IPS-20b (cell line): ENCODE measurements around the gene SEMA7A.
A peak's percentile ranks its signal among the peaks of the same experiment; 100 is the strongest.

ENCODE experiments used
- H3K27ac ChIP-seq: one replicate; pipeline ENCODE4 v1.5.1; 2013; ENCODE audit warnings: low read length
- H3K27me3 ChIP-seq: 2 replicates; pipeline ENCODE4 v1.6.1; 2013; ENCODE audit warnings: mild to moderate bottlenecking, low read length, inconsistent platforms; ENCODE audit not compliant: insufficient read depth
- H3K36me3 ChIP-seq: 2 replicates; pipeline ENCODE4 v1.6.1; 2013; ENCODE audit warnings: low read depth, mild to moderate bottlenecking, inconsistent platforms, low read length, moderate library complexity; ENCODE audit not compliant: insufficient read depth
- H3K4me1 ChIP-seq: 2 replicates; pipeline ENCODE4 v1.6.1; 2013; ENCODE audit warnings: mild to moderate bottlenecking, control low read depth, inconsistent platforms, low read length, moderate library complexity; ENCODE audit not compliant: insufficient read depth
- H3K4me3 ChIP-seq: 2 replicates; pipeline ENCODE4 v1.5.1; 2013; ENCODE audit warnings: mild to moderate bottlenecking, low read length, inconsistent platforms
- H3K9ac ChIP-seq: 2 replicates; pipeline ENCODE4 v1.6.1; 2013; ENCODE audit warnings: low read depth, mild to moderate bottlenecking, inconsistent platforms, low read length, moderate library complexity
- H3K9me3 ChIP-seq: 2 replicates; pipeline ENCODE4 v1.6.1; 2013; ENCODE audit warnings: mild to moderate bottlenecking, low read depth, low read length, inconsistent platforms; ENCODE audit not compliant: insufficient read depth

SEMA7A gene

DNA sequence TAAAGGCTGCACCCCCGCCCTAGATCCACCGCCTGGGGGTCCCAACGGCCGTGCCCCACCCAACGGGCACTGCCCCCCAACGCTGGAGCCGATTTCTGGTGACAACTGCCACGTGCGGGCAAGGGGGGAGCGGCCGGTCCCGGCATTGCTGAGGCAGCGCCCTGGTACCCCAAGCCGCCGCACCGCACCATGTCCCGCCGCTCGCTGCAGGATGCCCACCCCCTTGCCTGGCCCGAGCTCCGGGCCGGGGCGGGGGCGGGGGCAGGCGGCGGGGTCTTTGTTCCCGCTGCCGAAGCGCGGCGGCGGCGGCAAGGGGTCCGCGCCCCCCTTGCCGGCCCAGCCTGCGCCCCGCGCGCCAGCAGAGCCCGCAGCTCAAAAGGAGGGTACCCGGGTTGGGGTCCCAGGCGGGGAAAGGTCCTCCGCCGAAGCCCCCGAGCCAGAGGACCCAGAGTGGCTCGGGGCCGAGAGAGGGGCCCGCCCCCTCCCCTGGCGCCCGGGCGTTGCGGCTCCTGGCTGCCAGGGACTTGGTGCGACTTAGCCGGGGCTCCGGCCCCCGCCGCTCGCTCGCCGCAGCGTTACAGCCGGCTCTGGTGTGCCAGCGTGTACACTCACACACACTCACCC lies 678 bp downstream of the SEMA7A start:
- Histone ChIP-seq H3K27me3 (peaks cover 38% of the 10 kb centered on the region), H3K36me3 (no peaks in the 10 kb centered on the region), H3K27ac (no peak overlapping the region), H3K4me3 (peak overlapping the region; percentile 79), H3K4me1 (peaks cover 6% of the 10 kb centered on the region; the same call in 1 of the 2 replicates), H3K9me3 (no peaks in the 10 kb centered on the region), H3K9ac (peak overlapping the region; percentile 68; the same call in 1 of the 2 replicates)

DNA sequence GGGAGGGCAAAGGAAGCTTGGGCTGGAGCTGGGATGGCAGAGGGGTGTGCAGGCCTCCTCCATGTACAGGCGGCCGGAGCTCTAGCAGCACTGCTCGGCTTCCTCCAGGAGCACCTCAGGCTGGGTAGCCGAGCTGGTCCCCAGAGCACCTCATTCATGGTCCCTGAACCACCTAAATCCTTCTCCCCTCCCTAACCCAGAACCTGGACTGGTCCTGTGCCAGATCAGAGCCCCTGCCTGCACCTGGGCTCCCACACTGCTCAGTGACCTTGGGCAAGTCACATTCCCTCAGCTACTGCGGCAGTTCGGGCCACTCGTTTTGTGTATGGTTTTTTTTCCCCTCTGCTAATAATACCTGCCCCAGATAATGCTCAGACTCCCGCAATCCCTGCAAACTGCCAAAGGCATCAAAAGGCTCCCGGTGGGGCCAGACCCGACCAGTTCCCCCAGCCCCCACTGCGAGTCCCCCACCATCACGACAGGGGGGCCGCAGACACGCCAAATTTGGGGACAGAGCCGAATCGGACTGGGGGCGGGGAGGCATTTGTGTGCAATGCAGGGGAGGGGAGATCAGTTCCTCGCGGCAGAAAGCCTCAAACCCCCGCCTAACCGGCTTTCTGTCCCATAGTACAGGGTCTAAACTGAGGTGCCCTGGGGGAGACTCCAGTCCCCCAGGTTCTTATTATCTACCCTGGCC lies 1.3 kb downstream of the SEMA7A start:
- H3K27me3 ChIP-seq, result peaks cover 38% of the 10 kb centered on the region
- no peaks in the 10 kb centered on the region for H3K9me3 ChIP-seq
- no peaks in the 10 kb centered on the region; the same call in 1 of the 2 replicates for H3K36me3 ChIP-seq
- peak overlapping the region; percentile 64; the same call in 1 of the 2 replicates for H3K9ac ChIP-seq
- H3K4me3 ChIP-seq, result peak overlapping the region; percentile 79
- no peak overlapping the region for H3K27ac ChIP-seq
- H3K4me1 ChIP-seq, result peaks cover 6% of the 10 kb centered on the region; the same call in 1 of the 2 replicates

DNA sequence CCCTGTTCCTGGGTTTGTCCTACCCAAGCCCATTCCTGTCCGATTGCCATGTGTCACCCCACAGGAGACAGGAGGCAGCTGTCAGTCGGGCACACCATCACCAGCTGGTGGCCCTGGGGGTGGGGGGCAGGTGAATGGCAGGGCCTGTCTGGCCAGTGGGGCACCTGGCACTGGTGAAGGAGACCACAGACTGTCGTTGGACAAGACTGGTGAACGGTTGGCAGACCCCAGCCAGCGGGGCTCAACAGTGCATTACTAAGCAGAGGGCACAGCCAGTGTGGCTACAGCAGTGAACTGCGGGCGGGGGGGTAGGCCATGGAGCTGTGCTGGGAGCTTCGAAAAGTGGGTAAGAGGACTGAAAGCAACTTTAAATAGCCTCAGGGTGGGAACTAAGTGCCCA lies 2.1 kb downstream of the SEMA7A start:
- Histone ChIP-seq H3K4me3 (no peak overlapping the region), H3K36me3 (no peaks in the 10 kb centered on the region; the same call in 1 of the 2 replicates), H3K9me3 (no peaks in the 10 kb centered on the region), H3K9ac (no peak overlapping the region), H3K27me3 (peaks cover 38% of the 10 kb centered on the region), H3K4me1 (peaks cover 6% of the 10 kb centered on the region; the same call in 1 of the 2 replicates), H3K27ac (no peak overlapping the region)

DNA sequence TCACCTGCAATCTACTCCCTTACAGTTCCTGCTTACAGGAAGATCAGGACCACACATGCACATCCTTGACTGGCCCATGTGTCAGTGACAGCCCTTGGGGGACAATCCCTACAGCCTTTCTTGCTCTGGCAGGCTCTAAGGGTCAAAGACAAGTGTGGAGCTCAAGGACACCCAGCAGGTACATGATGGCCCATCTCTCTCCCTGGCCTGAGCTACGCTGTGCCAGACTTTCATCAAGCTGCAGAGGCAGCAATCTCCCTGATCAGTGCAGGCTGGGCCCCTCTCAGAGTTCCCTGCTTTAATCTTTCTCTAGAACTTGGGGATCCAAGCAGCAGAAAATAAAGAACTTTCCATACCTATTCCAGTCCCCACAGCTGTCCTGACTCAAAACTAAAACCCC lies 2.6 kb downstream of the SEMA7A start:
- H3K36me3 ChIP-seq, result no peaks in the 10 kb centered on the region; the same call in 1 of the 2 replicates
- no peak overlapping the region for H3K4me3 ChIP-seq
- H3K27ac ChIP-seq, result no peak overlapping the region
- H3K9ac ChIP-seq, result no peak overlapping the region
- peaks cover 38% of the 10 kb centered on the region for H3K27me3 ChIP-seq
- H3K4me1 ChIP-seq, result peaks cover 6% of the 10 kb centered on the region; the same call in 1 of the 2 replicates
- H3K9me3 ChIP-seq, result no peaks in the 10 kb centered on the region

DNA sequence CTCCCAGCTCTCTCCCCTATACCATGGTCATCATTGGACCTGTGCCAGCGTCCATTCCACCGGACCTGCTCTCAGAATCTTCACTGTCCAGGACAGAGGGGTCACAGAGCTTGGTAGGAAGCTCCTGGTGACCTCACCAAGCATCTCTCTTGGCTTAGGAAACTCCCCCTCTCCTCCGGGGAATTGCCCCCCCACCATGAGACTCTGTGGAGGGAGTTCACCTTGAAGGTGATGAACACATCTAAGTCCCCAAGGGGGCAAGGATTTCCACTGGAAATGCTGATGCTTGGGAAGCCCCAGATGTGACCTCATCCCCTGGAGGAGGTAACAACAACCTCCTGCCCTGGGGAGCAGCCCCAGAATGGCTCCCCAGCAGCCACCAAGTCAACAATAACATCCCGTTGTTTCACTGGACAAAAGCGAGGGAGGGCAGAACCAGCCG lies 3.2 kb downstream of the SEMA7A start:
- Histone ChIP-seq H3K9ac (no peak overlapping the region), H3K9me3 (no peaks in the 10 kb centered on the region), H3K4me3 (no peak overlapping the region), H3K27ac (no peak overlapping the region), H3K4me1 (peaks cover 6% of the 10 kb centered on the region; the same call in 1 of the 2 replicates), H3K27me3 (peaks cover 37% of the 10 kb centered on the region), H3K36me3 (no peaks in the 10 kb centered on the region; the same call in 1 of the 2 replicates)

DNA sequence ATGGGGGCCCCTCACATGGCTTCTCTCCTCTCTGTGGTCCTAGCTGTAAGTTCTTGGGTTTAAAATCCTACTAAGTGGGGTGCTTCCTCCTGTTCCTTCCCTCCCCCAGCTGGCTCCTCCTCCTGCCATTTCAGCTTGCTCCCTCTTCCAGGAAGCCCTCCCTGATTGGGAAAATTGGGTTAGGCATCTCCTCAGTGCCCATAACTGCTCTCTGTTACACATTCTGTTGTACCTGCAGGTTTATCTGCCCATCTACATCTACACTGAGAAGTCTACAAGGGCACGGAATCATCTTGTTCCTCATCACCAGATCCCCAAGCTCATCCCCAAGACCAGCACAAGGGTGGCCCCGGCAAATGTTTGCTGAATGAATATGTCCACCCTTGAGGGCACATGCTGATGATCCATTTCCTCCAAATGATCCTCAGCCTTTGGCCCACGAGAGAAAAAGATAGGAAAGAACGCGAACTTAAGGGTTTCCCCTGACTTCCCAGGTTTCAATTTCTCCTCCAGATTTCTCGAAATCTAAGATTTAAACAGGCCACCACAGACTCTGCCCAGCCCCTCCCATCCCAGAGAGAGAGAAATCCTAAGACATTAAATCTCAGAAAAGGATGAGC lies 3.9 kb downstream of the SEMA7A start:
- peaks cover 6% of the 10 kb centered on the region; the same call in 1 of the 2 replicates for H3K4me1 ChIP-seq
- H3K9me3 ChIP-seq, result no peaks in the 10 kb centered on the region
- no peak overlapping the region for H3K27ac ChIP-seq
- H3K36me3 ChIP-seq, result no peaks in the 10 kb centered on the region; the same call in 1 of the 2 replicates
- no peak overlapping the region for H3K9ac ChIP-seq
- H3K4me3 ChIP-seq, result no peak overlapping the region
- peaks cover 31% of the 10 kb centered on the region for H3K27me3 ChIP-seq

DNA sequence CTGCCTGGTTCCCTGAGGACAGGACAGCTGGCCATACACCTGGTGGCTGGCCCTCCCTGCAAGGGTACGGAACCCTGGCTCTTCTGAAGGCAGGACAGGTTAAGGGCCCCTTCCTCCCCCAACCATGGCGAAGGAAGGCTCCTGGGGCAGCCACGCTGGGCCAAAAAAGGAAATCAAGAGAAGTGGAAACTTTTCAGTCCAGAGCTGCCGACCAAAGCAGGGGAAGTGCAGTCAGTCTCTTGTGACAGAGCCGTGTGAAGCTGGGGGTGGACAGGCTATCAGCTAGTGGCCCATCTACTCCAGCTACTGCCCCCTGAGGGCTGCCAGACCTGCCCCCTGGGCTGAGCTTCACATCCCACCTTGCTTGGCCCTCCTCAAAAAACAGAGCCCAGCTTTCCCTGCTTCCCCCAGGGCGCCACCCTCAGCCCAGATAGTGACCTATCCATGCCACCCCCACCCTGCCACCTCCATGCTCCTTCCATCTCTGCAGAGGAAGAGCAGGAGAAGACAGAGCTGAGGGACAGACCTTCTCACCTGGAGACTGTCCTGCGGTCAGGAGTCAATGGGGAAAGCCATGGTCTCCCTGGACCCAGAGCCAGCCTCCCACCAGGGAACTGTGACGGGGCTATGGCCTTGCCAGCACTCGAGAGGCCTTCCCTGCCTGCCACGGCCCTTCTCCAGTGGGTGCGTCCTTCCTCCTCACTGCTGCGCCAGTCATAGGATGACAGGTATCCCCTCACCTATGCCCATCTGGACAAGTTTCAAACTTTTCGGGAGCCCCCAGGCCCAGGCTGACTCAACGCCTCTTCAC lies 4.6 kb downstream of the SEMA7A start:
- no peak overlapping the region for H3K27ac ChIP-seq
- no peak overlapping the region for H3K9ac ChIP-seq
- H3K9me3 ChIP-seq, result no peaks in the 10 kb centered on the region
- peaks cover 24% of the 10 kb centered on the region for H3K27me3 ChIP-seq
- H3K4me1 ChIP-seq, result no peaks in the 10 kb centered on the region; the same call in 1 of the 2 replicates
- H3K4me3 ChIP-seq, result no peak overlapping the region
- H3K36me3 ChIP-seq, result no peaks in the 10 kb centered on the region; the same call in 1 of the 2 replicates

DNA sequence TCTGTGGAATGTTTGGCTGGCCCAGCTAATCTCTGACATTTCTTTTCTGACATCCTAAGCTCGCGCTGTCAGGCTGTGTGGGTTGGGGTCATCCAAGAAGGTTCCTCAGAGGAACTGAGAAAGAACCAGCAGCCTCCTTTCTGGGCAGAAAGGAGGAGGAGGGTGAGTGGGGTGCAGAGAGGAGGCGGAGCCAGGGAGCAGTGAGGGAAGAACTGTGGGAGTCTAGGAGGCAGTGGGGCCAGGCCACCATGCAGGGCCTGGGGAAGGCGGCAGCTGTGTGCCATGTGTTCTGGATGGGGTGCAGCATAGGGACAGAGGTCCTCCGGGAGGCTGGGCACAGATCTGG lies 5.3 kb downstream of the SEMA7A start:
- Histone ChIP-seq H3K36me3 (no peaks in the 10 kb centered on the region; the same call in 1 of the 2 replicates), H3K9ac (no peak overlapping the region), H3K9me3 (no peaks in the 10 kb centered on the region), H3K4me1 (peaks cover 2% of the 10 kb centered on the region), H3K27ac (no peak overlapping the region), H3K27me3 (peaks cover 22% of the 10 kb centered on the region), H3K4me3 (no peak overlapping the region)

DNA sequence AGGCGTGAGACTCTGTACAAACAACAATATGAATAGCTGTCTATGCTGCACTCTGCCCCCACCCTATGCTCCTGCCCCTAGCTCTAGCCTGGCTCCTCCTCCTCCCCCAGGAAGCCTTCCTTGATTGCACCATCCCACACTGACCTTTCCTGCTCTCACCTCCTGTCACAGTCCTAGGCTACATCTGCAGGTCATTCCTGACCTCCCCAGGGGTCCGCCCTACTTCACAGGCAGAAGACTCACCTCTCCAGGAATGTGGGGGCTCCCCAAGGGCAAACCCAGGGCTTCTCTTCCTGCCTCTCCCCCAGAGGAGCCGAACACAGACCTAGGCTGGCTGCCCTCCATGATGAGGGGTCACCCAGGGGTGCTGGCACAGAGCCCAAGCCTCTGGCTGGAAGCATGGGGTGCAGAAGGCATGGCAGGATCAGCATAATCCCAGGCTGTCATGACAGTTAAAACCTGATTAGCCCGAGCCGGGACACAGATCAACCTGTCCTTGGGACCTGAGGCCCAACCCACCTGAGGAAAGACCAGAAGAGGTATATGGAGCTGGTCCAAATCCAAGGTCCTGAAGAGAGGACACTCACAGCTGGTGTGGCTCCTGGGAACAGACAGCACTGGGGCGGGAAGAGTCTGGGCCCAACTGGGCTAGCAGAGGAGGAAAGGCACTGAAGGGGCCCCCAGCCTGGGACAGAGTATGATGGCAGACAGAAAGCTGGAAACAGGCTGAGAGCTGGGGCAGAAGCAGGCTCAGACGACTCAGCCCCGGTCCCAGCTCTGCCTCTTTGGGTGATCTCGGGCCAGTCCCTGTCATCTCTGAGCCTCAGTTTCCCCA lies 5.9 kb downstream of the SEMA7A start:
- H3K4me1 ChIP-seq, result peaks cover 8% of the 10 kb centered on the region
- no peak overlapping the region for H3K9ac ChIP-seq
- H3K9me3 ChIP-seq, result no peaks in the 10 kb centered on the region
- H3K36me3 ChIP-seq, result no peaks in the 10 kb centered on the region; the same call in 1 of the 2 replicates
- peaks cover 20% of the 10 kb centered on the region for H3K27me3 ChIP-seq
- H3K27ac ChIP-seq, result no peak overlapping the region
- no peak overlapping the region for H3K4me3 ChIP-seq

DNA sequence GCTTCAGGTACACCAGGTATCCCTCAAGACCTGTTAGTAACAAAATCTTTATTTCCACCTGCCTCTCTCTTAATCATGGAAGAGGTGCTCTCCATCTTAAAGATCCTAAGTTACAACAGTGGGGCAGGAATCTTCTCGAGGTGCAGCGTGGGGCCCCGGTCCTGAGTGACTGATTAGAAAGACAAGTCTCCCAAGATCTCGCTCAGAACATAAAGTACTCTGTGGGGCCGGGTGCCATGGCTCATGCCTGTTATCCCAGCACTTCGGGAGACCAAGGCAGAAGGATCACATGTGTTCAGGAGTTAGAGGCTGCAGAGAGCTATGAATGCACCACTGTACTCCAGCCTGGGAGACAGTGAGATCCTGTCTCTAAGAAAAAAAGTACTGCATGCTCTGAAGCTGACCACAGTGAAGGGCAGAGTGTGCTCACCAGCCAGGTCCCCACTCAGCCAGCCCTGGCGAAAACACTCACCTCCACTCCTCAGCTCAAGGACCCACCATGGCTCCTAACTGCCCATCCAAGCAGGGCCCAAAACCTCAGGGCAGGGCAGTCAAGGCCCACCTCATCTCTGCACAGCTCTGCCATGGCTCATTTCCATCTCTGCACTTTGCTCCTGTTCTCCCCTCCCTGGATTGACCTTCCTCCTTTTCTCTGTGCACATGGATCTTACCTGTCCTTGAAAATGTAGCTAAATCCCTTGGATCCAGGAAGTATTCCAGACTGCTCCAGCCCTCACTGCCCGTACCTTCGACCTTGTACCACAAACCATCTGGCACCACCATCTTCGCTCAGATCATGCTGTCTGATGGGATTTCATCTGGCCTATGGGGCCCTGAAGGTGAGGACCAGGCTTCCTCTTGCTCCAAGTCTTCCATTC lies 7.1 kb downstream of the SEMA7A start:
- Histone ChIP-seq H3K4me1 (peaks cover 17% of the 10 kb centered on the region), H3K4me3 (no peak overlapping the region), H3K9me3 (no peaks in the 10 kb centered on the region), H3K27ac (no peak overlapping the region), H3K9ac (no peak overlapping the region), H3K36me3 (no peaks in the 10 kb centered on the region; the same call in 1 of the 2 replicates), H3K27me3 (peaks cover 8% of the 10 kb centered on the region; the same call in 1 of the 2 replicates)
